Mesendoderm (in vitro differentiated cells): ENCODE data around the gene MILR1.
"Not testable (repeated sequence)": the region's sequence is repeated elsewhere in the genome, so short reads cannot be mapped to it uniquely, and the experiment has no call there.

Experiments
- DNase-seq: peaks from one replicate; pipeline ENCODE4 v3.0.0; 2013
- H2AK5ac ChIP-seq: 2 replicates; pipeline ENCODE4 v1.6.1; 2013; ENCODE audit warnings: low read length, inconsistent platforms
- H2BK120ac ChIP-seq: 2 replicates; pipeline ENCODE4 v1.6.1; 2013; ENCODE audit warnings: low read depth, mild to moderate bottlenecking, low read length, moderate library complexity, mixed read lengths
- H2BK15ac ChIP-seq: replicated peaks from 2 replicates; pipeline ENCODE4 v1.6.1; 2013; ENCODE audit warnings: low read depth, mild to moderate bottlenecking, moderate library complexity
- H2BK5ac ChIP-seq: 2 replicates; pipeline ENCODE4 v1.6.1; 2013; ENCODE audit warnings: low read length, inconsistent platforms
- H3K18ac ChIP-seq: 2 replicates; pipeline ENCODE4 v1.6.1; 2013; ENCODE audit warnings: mild to moderate bottlenecking, low read length, mixed read lengths
- H3K23ac ChIP-seq: one replicate; pipeline ENCODE4 v1.6.1; 2013; ENCODE audit warnings: low read length
- H3K27ac ChIP-seq: 2 replicates; pipeline ENCODE4 v1.5.1; 2013; ENCODE audit warnings: low read depth, mild to moderate bottlenecking, inconsistent platforms, low read length, moderate library complexity
- H3K27me3 ChIP-seq: 2 replicates; pipeline ENCODE4 v1.6.1; 2013; ENCODE audit warnings: low read length, control low read depth, mild to moderate bottlenecking, inconsistent platforms; ENCODE audit not compliant: insufficient read depth, poor library complexity
- H3K36me3 ChIP-seq: 2 replicates; pipeline ENCODE4 v1.6.1; 2013; ENCODE audit warnings: low read length, inconsistent platforms; ENCODE audit not compliant: control insufficient read depth, insufficient read depth
- H3K4ac ChIP-seq: one replicate; pipeline ENCODE4 v1.6.1; 2013; ENCODE audit warnings: low read depth, mild to moderate bottlenecking, low read length, moderate library complexity
- H3K4me1 ChIP-seq: 2 replicates; pipeline ENCODE4 v1.6.1; 2013; ENCODE audit warnings: low read depth, low read length, inconsistent platforms; ENCODE audit not compliant: control insufficient read depth
- H3K4me2 ChIP-seq: 2 replicates; pipeline ENCODE4 v1.6.1; 2013; ENCODE audit warnings: low read length
- H3K4me3 ChIP-seq: 2 replicates; pipeline ENCODE4 v1.5.1; 2013; ENCODE audit warnings: mild to moderate bottlenecking, low read length
- H3K56ac ChIP-seq: one replicate; pipeline ENCODE4 v1.6.1; 2013; ENCODE audit warnings: low read length
- H3K79me1 ChIP-seq: 2 replicates; pipeline ENCODE4 v1.6.1; 2013; ENCODE audit warnings: low read length, inconsistent platforms
- H3K79me2 ChIP-seq: 2 replicates; pipeline ENCODE4 v1.6.1; 2013; ENCODE audit warnings: mild to moderate bottlenecking, low read length; ENCODE audit not compliant: control insufficient read depth, insufficient read depth
- H3K9ac ChIP-seq: 2 replicates; pipeline ENCODE4 v1.6.1; 2013; ENCODE audit warnings: low read length, inconsistent platforms
- H4K5ac ChIP-seq: one replicate; pipeline ENCODE4 v1.6.1; 2013; ENCODE audit warnings: low read length
- H4K8ac ChIP-seq: one replicate; pipeline ENCODE4 v1.6.1; 2013; ENCODE audit warnings: low read depth, mild to moderate bottlenecking, control low read depth, low read length, moderate library complexity
- WGBS: extraction: QIAGEN DNeasy Blood & Tissue Kit; methylation state at CpG from one replicate; pipeline ENCODE4 v1.1.7; 2013; ENCODE audit warnings: low lambda C conversion rate, missing lambda C conversion rate; ENCODE audit not compliant: insufficient coverage; ENCODE audit errors: extremely low coverage; 5-methylcytosine and 5-hydroxymethylcytosine counted together

Gene MILR1

GRCh38 chr17:64466834-64467233 is 17.9 kb downstream of the MILR1 start:
- H3K79me1 ChIP-seq, H4K8ac ChIP-seq, H3K4me1 ChIP-seq, H3K4me2 ChIP-seq, H3K27ac ChIP-seq, H2BK120ac ChIP-seq, H3K4ac ChIP-seq, H4K5ac ChIP-seq, H3K18ac ChIP-seq, DNase-seq, H3K79me2 ChIP-seq, H2BK5ac ChIP-seq, H2BK15ac ChIP-seq, H3K36me3 ChIP-seq, H3K27me3 ChIP-seq, H3K23ac ChIP-seq, H3K4me3 ChIP-seq, H3K9ac ChIP-seq, H3K56ac ChIP-seq, H2AK5ac ChIP-seq: not testable (repeated sequence)
- WGBS = no CpG with 5 or more reads among the region's 1 CpG

GRCh38 chr17:64470625-64471024 is 21.7 kb downstream of the MILR1 start:
- no peak overlapping the region for H3K9ac ChIP-seq
- no peaks in the 10 kb centered on the region for H3K27me3 ChIP-seq
- DNase-seq = peak; percentile 81
- H3K27ac ChIP-seq = no peak overlapping the region
- H4K8ac ChIP-seq = no peak overlapping the region
- no peak overlapping the region for H3K4me3 ChIP-seq
- peaks cover 7% of the 10 kb centered on the region for H3K4me1 ChIP-seq
- H2BK120ac ChIP-seq = no peak overlapping the region
- no peak overlapping the region for H3K56ac ChIP-seq
- H3K23ac ChIP-seq = no peak overlapping the region
- no peak overlapping the region for H2BK5ac ChIP-seq
- no peak overlapping the region for H2BK15ac ChIP-seq
- no CpG with 5 or more reads among the region's 4 CpGs for WGBS
- no peak overlapping the region for H4K5ac ChIP-seq
- H3K79me1 ChIP-seq = no peaks in the 10 kb centered on the region
- no peak overlapping the region for H3K4ac ChIP-seq
- H2AK5ac ChIP-seq = no peak overlapping the region
- no peaks in the 10 kb centered on the region for H3K36me3 ChIP-seq
- no peak overlapping the region for H3K4me2 ChIP-seq
- peak overlapping the region; percentile 11 for H3K18ac ChIP-seq
- H3K79me2 ChIP-seq = no peaks in the 10 kb centered on the region

GRCh38 chr17:64471440-64471839 is 22.5 kb downstream of the MILR1 start:
- H3K79me1 ChIP-seq = no peaks in the 10 kb centered on the region
- H2BK15ac ChIP-seq = no peak overlapping the region
- H2BK5ac ChIP-seq = no peak overlapping the region
- no peak overlapping the region for H3K4me2 ChIP-seq
- no CpG with 5 or more reads among the region's 3 CpGs for WGBS
- H3K27ac ChIP-seq = no peak overlapping the region
- H3K4me3 ChIP-seq = no peak overlapping the region
- no peak overlapping the region for H3K23ac ChIP-seq
- H4K8ac ChIP-seq = no peak overlapping the region
- H3K27me3 ChIP-seq = no peaks in the 10 kb centered on the region
- no peak overlapping the region for H2BK120ac ChIP-seq
- no peak overlapping the region for H3K18ac ChIP-seq
- H3K56ac ChIP-seq = no peak overlapping the region
- no peaks in the 10 kb centered on the region for H3K36me3 ChIP-seq
- H3K4me1 ChIP-seq = peaks cover 7% of the 10 kb centered on the region
- no peak overlapping the region for H3K9ac ChIP-seq
- no peak overlapping the region for H3K4ac ChIP-seq
- peak; percentile 53 for DNase-seq
- H2AK5ac ChIP-seq = no peak overlapping the region
- H3K79me2 ChIP-seq = no peaks in the 10 kb centered on the region
- H4K5ac ChIP-seq = no peak overlapping the region

GRCh38 chr17:64472564-64472963 is 23.6 kb downstream of the MILR1 start:
- no peak overlapping the region for H2BK15ac ChIP-seq
- H3K4me2 ChIP-seq = no peak overlapping the region
- WGBS = no CpG with 5 or more reads among the region's 2 CpGs
- no peaks in the 10 kb centered on the region for H3K79me1 ChIP-seq
- no peak overlapping the region for H4K8ac ChIP-seq
- H3K27me3 ChIP-seq = no peaks in the 10 kb centered on the region
- no peak overlapping the region for H3K23ac ChIP-seq
- H3K4ac ChIP-seq = no peak overlapping the region
- DNase-seq = no peak
- no peak overlapping the region for H3K9ac ChIP-seq
- H3K36me3 ChIP-seq = no peaks in the 10 kb centered on the region
- H2AK5ac ChIP-seq = no peak overlapping the region
- no peak overlapping the region for H2BK5ac ChIP-seq
- H4K5ac ChIP-seq = no peak overlapping the region
- H3K4me3 ChIP-seq = no peak overlapping the region
- no peak overlapping the region for H2BK120ac ChIP-seq
- H3K18ac ChIP-seq = no peak overlapping the region
- peaks cover 7% of the 10 kb centered on the region for H3K4me1 ChIP-seq
- H3K27ac ChIP-seq = no peak overlapping the region
- H3K56ac ChIP-seq = no peak overlapping the region
- no peaks in the 10 kb centered on the region for H3K79me2 ChIP-seq

GRCh38 chr17:64477849-64478248 is 28.9 kb downstream of the MILR1 start:
- H3K79me2 ChIP-seq = no peaks in the 10 kb centered on the region
- no peaks in the 10 kb centered on the region for H3K4me1 ChIP-seq
- no peak overlapping the region for H3K27ac ChIP-seq
- peaks cover 2% of the 10 kb centered on the region for H3K36me3 ChIP-seq
- no peak overlapping the region for H4K8ac ChIP-seq
- H2BK5ac ChIP-seq = no peak overlapping the region
- no peak overlapping the region for H3K9ac ChIP-seq
- H3K4ac ChIP-seq = no peak overlapping the region
- no CpG with 5 or more reads among the region's 1 CpG for WGBS
- no peak for DNase-seq
- H3K4me3 ChIP-seq = no peak overlapping the region
- no peak overlapping the region for H3K18ac ChIP-seq
- H3K27me3 ChIP-seq = no peaks in the 10 kb centered on the region
- no peak overlapping the region for H2BK15ac ChIP-seq
- no peak overlapping the region for H4K5ac ChIP-seq
- no peak overlapping the region for H2AK5ac ChIP-seq
- H3K56ac ChIP-seq = no peak overlapping the region
- H2BK120ac ChIP-seq = no peak overlapping the region
- H3K4me2 ChIP-seq = no peak overlapping the region
- no peak overlapping the region for H3K23ac ChIP-seq
- H3K79me1 ChIP-seq = no peaks in the 10 kb centered on the region

GRCh38 chr17:64480951-64481350 is 32.0 kb downstream of the MILR1 start:
- Histone ChIP-seq H3K18ac (no peak overlapping the region), H3K27ac (no peak overlapping the region), H3K79me1 (no peaks in the 10 kb centered on the region), H2BK5ac (no peak overlapping the region), H3K27me3 (no peaks in the 10 kb centered on the region), H4K8ac (no peak overlapping the region), H3K4me3 (no peak overlapping the region), H3K4me1 (no peaks in the 10 kb centered on the region), H3K9ac (no peak overlapping the region), H4K5ac (no peak overlapping the region), H3K4ac (no peak overlapping the region), H3K4me2 (no peak overlapping the region), H3K56ac (no peak overlapping the region), H3K36me3 (peaks cover 3% of the 10 kb centered on the region), H3K23ac (no peak overlapping the region), H2BK15ac (no peak overlapping the region), H2AK5ac (no peak overlapping the region), H3K79me2 (no peaks in the 10 kb centered on the region), H2BK120ac (no peak overlapping the region)
- DNase-seq = no peak
- WGBS = no CpG with 5 or more reads among the region's 1 CpG
